Coronary artery (tissue), 2 donors: Measurements from ENCODE around the gene HEATR1.

ENCODE experiments used
- DNase-seq: peaks from one replicate; pipeline ENCODE4 v3.0.0-alpha.2; 2017; ENCODE audit warnings: low spot score
- H3K27ac ChIP-seq, 2 donors: fragments of 200-600 bp; sonication (generic); one replicate each; pipeline ENCODE4 v1.5.1; 2016 to 2019
- H3K4me3 ChIP-seq: fragments of 200-600 bp; sonication (generic); 2 replicates; pipeline ENCODE4 v1.5.1; 2016; ENCODE audit warnings: mild to moderate bottlenecking, moderate library complexity
- CTCF ChIP-seq: fragments of 200-600 bp; sonication (generic); IDR thresholded peaks from one replicate; pipeline ENCODE4 v1.5.1; 2019; ENCODE audit warnings: antibody characterized with exemption

Gene HEATR1

DNA sequence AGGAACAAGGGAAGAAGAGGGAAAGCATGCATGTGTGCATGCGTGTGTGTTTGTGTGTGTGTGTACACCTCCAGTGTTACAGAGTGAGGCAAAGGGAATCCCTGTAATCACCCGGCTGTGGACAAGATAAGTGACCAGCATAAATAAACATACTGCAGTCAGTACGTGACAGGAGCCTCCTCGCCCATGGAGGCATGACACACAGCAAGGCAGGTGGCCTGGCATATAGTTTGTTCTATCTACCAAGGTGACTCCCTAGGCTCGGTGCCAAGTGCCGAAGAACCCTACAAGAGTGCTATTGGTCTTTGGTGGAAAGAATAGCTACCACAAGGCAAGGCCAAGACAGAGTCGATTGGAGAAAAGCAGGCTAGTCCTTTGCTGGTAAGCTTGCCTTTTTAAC lies 31.7 kb upstream of the HEATR1 start:
- TF ChIP-seq CTCF: no peak
- no peak for DNase-seq

DNA sequence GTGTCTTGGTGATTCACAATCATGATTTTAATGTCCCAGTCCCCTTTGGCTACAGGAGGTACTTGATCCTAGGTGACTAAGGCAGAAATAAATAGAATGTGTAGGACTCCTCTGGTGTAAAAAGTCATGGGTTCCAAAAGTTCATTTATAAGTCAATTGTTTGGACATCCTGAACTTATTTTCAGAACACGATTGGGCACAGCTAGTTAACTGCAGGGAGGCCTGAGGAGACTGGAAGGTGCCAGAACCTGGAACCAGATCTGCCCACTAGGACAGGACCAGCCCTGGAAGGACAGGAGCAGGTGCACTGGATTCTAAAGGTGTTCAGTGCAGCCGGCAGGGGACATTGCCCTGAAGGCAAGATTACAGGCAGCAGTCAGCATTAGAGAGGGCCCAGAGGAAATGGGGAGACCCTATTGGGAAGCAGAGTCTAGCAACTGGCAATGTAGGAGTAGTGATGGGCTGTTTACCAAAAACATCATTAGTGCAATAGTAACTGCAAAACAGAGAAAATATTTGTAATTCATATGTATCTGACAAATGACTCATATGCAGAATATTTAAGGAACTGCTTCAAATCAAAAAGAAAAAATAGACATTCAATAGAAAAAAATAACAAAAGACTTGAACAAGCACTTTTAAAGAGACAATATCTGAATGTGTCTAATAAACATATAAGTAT lies 23.6 kb upstream of the HEATR1 start:
- DNase-seq: no peak
- Histone ChIP-seq H3K27ac (no peak overlapping the region), H3K4me3 (no peak overlapping the region)
- no peak for TF ChIP-seq CTCF

More for the DNA sequence above, 31.7 kb upstream of the HEATR1 start:
- Histone ChIP-seq H3K27ac (no peak overlapping the region), H3K4me3 (no peak overlapping the region)

- TF ChIP-seq CTCF: no peak
- no peak for DNase-seq
Measured at GRCh38 chr1:236623371-236624166, 19.3 kb upstream of the HEATR1 start.

DNA sequence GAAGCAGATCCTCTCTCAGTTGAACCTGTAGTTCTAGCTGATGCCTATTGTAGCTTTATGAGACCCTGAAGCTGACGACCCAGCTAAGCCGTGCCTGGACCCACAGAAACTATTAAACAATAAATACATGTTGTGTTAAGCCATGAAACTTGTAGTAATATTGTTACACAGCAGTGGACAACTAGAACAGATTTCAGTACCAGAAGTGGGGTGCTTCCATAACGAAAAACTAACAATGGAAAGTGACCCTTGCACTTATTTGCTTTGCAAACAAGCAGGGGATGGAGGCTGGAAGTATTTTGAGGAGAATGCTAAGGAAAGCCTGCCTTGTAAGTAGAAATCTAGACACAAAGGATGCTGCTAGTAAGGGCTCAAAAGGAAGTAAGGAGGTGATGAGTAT lies 18.1 kb upstream of the HEATR1 start:
- Histone ChIP-seq H3K4me3 (no peak overlapping the region), H3K27ac (no peak overlapping the region)
- TF ChIP-seq CTCF: no peak
- no peak for DNase-seq

More at GRCh38 chr1:236623371-236624166, 19.3 kb upstream of the HEATR1 start:
- H3K27ac ChIP-seq: no peak overlapping the region
- H3K4me3 ChIP-seq: no peak overlapping the region

DNA sequence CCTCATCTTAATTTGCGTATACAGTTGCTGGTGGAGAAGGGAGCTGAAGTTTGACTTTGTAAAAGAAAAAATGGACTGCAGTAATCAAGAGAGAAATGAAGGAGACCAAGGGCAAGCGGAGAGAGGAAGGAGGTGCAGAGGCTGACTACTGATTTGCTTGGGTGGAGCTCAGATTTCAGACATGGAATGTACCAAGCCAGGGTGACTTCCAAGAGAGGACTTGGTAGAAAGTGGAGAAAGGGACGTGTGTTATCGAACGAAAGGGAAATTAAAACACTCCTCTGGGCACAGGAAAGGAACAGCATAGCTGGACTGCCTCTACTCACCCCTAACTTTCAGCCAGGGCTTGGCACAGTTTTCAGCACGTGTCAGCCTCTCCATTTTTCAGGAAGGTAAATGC lies 15.1 kb upstream of the HEATR1 start:
- DNase-seq: no peak
- H3K27ac ChIP-seq: no peak overlapping the region
- TF ChIP-seq CTCF: no peak
- H3K4me3 ChIP-seq: no peak overlapping the region

DNA sequence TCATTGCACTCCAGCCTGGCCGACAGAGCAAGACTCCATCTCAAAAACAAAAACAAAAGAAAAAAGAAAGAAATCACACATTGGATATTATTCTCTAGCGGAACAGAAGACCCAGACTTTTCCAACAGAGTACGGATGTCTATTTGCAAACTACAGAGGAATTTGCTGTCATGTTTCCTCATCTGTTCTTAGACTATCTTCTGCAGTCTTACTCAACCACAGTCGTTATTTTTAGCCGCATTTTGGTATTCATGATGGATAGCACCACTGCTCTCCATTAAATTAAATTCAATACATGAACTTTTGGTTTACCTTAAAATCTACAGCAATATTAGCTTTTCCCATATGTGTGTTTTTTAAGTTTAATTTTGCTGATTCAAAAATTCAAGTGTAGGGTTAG lies 14.2 kb upstream of the HEATR1 start:
- no peak overlapping the region for H3K4me3 ChIP-seq
- TF ChIP-seq CTCF: no peak
- DNase-seq: no peak
- H3K27ac ChIP-seq: no peak overlapping the region
